C4-2B (cell line): Measurements from ENCODE around the gene CABLES1.

Experiments
- H3K27ac ChIP-seq: fragments of 450-650 bp; 2 replicates; pipeline ENCODE4 v1.5.1; 2017
- CTCF ChIP-seq: fragments of 450-650 bp; conservative IDR thresholded peaks from 2 replicates; pipeline ENCODE4 v1.5.1; 2017; ENCODE audit warnings: mild to moderate bottlenecking
- ZFX ChIP-seq: fragments of 450-650 bp; IDR thresholded peaks from 2 replicates; pipeline ENCODE4 v1.6.1; 2017

Gene CABLES1

DNA sequence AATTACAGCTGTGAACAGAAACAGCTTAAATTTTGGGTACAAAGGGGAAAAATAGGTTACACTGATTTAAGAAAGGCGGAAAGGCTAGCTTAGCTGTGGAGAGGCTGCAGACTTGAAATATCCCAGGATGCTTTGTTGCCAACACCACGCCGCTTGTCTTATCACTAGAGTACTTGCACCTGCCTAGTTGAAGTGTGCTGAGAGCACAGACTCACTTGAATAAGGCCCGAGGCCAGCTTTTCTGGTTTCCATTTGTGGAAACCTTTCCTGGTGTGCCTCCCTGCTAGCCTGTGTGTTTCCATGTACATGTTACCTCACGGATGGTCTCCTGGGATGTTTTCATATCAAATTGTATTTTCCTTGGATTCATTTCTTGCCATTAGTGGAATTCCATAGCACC is 3.2 kb downstream of the CABLES1 start:
- no peak overlapping the region for H3K27ac ChIP-seq
- TF ChIP-seq CTCF (no peak), ZFX (no peak)

DNA sequence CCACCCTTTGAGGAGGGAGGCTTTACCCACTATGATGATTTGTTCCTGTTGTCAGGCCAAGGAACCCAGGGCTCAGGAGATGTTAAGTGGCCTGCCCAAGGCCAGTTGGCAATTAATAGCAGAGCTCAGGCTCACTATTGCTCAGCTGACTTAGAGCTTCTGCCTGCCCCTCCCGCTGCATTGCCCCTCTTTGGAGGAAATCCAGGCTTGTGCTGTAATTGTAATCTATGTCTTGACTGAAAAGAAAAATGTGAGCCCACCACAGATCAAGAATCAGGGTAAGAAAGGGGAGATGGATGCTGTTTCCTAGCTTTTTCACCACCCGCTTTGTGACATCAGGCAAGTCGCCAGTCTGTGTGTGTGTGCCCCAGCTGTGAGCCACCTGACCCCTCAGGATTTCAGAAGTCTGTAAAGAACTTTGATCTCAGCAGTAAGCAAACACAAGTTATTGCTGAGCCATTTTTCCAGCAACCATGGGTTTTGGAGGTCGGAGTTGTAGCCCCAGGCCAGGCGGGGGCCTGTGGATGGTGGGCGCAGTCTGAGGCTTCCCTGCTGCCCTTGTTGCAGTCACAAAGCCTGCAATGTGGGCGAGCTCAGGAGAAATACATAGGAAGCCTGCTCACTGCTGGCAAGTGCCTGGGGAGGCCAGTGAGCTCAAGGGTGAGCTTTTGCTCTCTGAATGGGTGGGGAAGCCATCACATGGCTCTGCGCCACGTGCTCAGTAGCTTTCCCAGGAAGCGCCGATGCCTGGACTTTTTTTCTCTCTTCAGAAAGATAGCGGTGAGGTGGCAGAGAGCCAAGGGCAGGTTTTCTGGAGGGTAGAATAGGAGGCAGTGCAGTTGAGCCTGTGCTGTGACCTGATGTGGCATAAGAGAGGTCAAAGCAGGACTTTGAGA is 6.1 kb downstream of the CABLES1 start:
- no peak overlapping the region for H3K27ac ChIP-seq
- TF ChIP-seq ZFX: no peak
- TF ChIP-seq CTCF: no peak

DNA sequence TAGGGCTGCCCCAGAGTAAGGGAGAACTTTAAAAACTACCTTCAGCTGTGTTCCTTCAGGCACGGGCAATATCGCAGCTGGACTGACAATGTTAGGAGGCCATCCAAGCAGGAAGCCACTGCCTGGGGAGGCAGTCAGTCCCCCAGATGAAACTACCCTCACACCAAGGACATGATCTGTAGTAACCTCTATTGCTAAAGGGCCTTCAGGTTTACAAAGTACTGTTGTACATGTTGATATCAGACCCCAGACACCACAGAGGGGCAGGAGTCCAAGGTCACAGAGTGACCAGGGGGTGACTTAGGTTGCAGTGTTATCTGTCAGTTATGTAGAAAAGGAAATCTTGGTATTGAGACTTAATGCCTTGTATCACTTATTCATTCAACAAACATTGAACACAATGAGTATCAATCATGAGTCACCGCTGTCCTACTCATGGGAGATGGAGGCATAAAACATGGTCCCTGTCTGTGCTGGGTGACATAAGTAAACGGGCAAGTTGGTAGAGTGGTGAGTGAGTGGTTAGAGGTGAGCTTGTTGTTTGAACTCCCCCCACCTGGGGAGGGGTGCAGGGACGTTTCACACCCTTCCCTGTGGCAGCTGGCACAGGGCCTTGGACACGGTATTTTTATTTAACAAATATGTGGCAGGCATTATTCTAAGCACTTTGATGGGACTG is 7.1 kb downstream of the CABLES1 start:
- no peak for TF ChIP-seq CTCF
- TF ChIP-seq ZFX: no peak
- H3K27ac ChIP-seq: no peak overlapping the region

DNA sequence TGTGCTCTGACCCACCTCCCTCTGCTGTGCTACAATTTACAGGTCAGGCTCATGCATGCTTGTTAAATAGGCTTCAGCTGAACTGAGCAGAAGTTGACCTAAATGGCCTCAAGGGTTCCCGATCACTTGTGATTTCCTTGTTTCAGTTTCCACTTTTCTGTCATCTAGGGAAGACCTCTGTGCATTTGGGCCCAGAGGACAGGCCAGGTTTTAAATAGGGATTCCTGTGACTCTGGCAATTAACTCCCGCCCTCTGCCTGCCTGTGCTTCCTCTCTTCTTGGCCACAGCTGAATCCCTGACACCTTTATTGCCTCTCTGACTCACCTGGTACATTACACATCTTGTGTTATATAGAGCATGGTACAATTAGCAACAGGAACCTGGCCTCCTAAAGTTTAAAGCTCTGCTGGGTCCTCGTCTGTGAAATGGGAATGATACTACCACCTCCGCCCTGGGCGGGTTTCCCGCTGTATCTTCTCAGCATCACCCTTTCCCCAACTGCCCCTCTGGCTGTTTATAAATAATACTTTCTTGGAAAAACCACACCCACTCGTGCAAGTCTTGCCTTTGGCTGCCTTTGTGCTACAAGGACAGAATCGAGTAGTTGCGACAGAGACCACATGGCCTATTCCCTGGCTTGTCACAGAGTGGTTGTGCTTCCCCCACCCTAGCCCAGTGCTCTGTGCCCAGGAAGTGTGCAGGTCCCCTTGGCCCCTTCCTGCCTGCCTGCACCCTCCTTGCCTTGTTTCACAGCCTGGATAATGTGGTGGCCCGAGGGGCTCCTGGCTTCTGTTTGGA is 7.9 kb downstream of the CABLES1 start:
- H3K27ac ChIP-seq: no peak overlapping the region

GRCh38 chr18:23143815-23144261 is 8.6 kb downstream of the CABLES1 start:
- H3K27ac ChIP-seq: no peak overlapping the region

More for the DNA sequence above, 7.9 kb downstream of the CABLES1 start:
- TF ChIP-seq CTCF (no peak), ZFX (no peak)

DNA sequence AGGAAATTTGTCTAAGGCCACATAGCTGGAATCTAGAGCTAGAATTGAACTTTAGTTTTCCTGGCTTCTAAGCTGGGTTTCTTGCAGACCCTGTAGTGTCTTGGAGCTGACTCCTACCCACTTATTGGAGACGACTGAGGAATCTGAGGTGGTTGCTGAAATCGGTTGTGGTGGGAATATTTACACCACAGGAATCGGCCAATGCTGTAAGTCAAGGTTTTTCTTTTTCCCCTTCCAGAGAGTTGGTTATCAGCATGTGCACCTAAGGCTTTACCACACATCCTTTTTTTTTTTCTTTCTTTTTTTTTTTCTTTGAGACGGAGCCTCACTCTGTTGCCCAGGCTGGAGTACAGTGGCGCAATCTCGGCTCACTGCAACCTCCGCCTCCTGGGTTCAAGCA is 9.4 kb downstream of the CABLES1 start:
- no peak overlapping the region for H3K27ac ChIP-seq
- TF ChIP-seq CTCF (no peak), ZFX (no peak)

More at GRCh38 chr18:23143815-23144261, 8.6 kb downstream of the CABLES1 start:
- no peak for TF ChIP-seq CTCF
- no peak for TF ChIP-seq ZFX
